Activated CD8-positive, alpha-beta T cell treated with anti-CD3 and anti-CD28 coated beads for 36 hours (primary cell): Measurements from ENCODE around the gene NEK2. TPM values are rescaled to one million over a fixed set of nuclear protein-coding genes. Genes with fewer than 3 reads are reported as not detected.

Source experiments
- ATAC-seq: fragments of 200-7000 bp; cut with Tn5 transposase; one replicate; pipeline ENCODE4 v1.10.0; 2021; ENCODE audit warnings: mild to moderate bottlenecking, moderate library complexity
- CTCF ChIA-PET: fragments of 350-600 bp; sonication (Branson Sonifier 250); formaldehyde crosslinking; loops from one replicate; lab custom pipeline; 2021; ENCODE audit warnings: antibody characterized with exemption; lab: Charles Lee
- POLR2A ChIA-PET: fragments of 350-600 bp; sonication (Branson Sonifier 250); formaldehyde crosslinking; loops from one replicate; lab custom pipeline; 2021; ENCODE audit warnings: antibody characterized with exemption; lab: Charles Lee
- DNase-seq: peaks from one replicate; pipeline ENCODE4 v3.0.0-alpha.2; 2020
- H3K27ac Mint-ChIP-seq: one replicate; pipeline ENCODE4 v1.8.0; 2021; ENCODE audit warnings: mild to moderate bottlenecking, mixed read lengths
- H3K27me3 Mint-ChIP-seq: one replicate; pipeline ENCODE4 v1.8.0; 2021; ENCODE audit warnings: mixed read lengths
- H3K36me3 Mint-ChIP-seq: one replicate; pipeline ENCODE4 v1.8.0; 2021; ENCODE audit warnings: low read depth, mixed read lengths
- H3K4me1 Mint-ChIP-seq: one replicate; pipeline ENCODE4 v1.8.0; 2021; ENCODE audit warnings: low read depth, mixed read lengths
- H3K4me3 Mint-ChIP-seq: one replicate; pipeline ENCODE4 v1.8.0; 2021; ENCODE audit warnings: mild to moderate bottlenecking, moderate library complexity, mixed read lengths
- H3K9me3 Mint-ChIP-seq: one replicate; pipeline ENCODE4 v1.8.0; 2021; ENCODE audit warnings: mixed read lengths
- CTCF ChIP-seq: fragments of 200-600 bp; IDR thresholded peaks from one replicate; pipeline ENCODE4 v1.8.0; 2022; ENCODE audit warnings: antibody characterized with exemption, mild to moderate bottlenecking
- intact Hi-C: fragments of 100-400 bp; cut with micrococcal nuclease; formaldehyde crosslinking; loops from one replicate; pipeline ENCODE4 v1.10.0; 2022
- total RNA-seq, 2 experiments: library from RNA; stranded (reverse); gene quantifications; one replicate each; pipeline ENCODE4 v1.2.3, GENCODE V29; 2021

The NEK2 gene
- total RNA-seq, 2 experiments from 2014 or later, result 29.9 to 30.0 TPM

- Mint-ChIP-seq H3K27ac (no peak overlapping the region), H3K36me3 (no peaks in the 10 kb centered on the region), H3K4me3 (no peak overlapping the region), H3K4me1 (peaks cover 11% of the 10 kb centered on the region), H3K27me3 (no peaks in the 10 kb centered on the region), H3K9me3 (no peaks in the 10 kb centered on the region)
- intact Hi-C loops, result no loop called here
- ATAC-seq (no peak), DNase-seq (no peak)
- TF ChIP-seq CTCF, result no peak
- ChIA-PET POLR2A (no interaction called here), CTCF (interaction anchor here (8.6 kb wide), 1 partner anchor 10 kb away, joined by 53 read pairs; no protein-coding TSS in a partner anchor)
Observed at GRCh38 chr1:211644653-211645052, 30.8 kb downstream of the NEK2 start.

- ChIA-PET CTCF (interaction anchor here (0.8 to 8.6 kb wide), 9 partner anchors 11 to 320 kb away, joined by 3 to 53 read pairs (median 4); no protein-coding TSS in a partner anchor), POLR2A (no interaction called here)
- no peaks in the 10 kb centered on the region for H3K9me3 Mint-ChIP-seq
- DNase-seq (peak; percentile 45), ATAC-seq (peak; percentile 73)
- H3K27me3 Mint-ChIP-seq, result no peaks in the 10 kb centered on the region
- intact Hi-C loops, result no loop called here
- no peak for TF ChIP-seq CTCF
- no peaks in the 10 kb centered on the region for H3K36me3 Mint-ChIP-seq
- H3K27ac Mint-ChIP-seq, result no peak overlapping the region
- H3K4me1 Mint-ChIP-seq, result peaks cover 11% of the 10 kb centered on the region
- no peak overlapping the region for H3K4me3 Mint-ChIP-seq
Observed at GRCh38 chr1:211643324-211644212, 31.9 kb downstream of the NEK2 start.

GRCh38 chr1:211642870-211643269 lies 32.6 kb downstream of the NEK2 start:
- no peak overlapping the region for H3K27ac Mint-ChIP-seq
- POLR2A ChIA-PET, result interaction anchor here (0.8 kb wide), 1 partner anchor 14 kb away, joined by 3 read pairs; no protein-coding TSS in a partner anchor
- intact Hi-C loops, result no loop called here

GRCh38 chr1:211641942-211642341 lies 33.5 kb downstream of the NEK2 start:
- H3K4me3 Mint-ChIP-seq, result no peak overlapping the region
- H3K27me3 Mint-ChIP-seq, result no peaks in the 10 kb centered on the region
- H3K36me3 Mint-ChIP-seq, result no peaks in the 10 kb centered on the region
- no peaks in the 10 kb centered on the region for H3K9me3 Mint-ChIP-seq
- peaks cover 11% of the 10 kb centered on the region for H3K4me1 Mint-ChIP-seq
- TF ChIP-seq CTCF, result no peak
- POLR2A ChIA-PET, result no interaction called here
- intact Hi-C loops, result no loop called here
- ATAC-seq, result no peak
- CTCF ChIA-PET, result interaction anchor here (2.3 to 8.6 kb wide), 3 partner anchors 12 to 127 kb away, joined by 5 to 53 read pairs (median 13); no protein-coding TSS in a partner anchor
- H3K27ac Mint-ChIP-seq, result no peak overlapping the region
- no peak for DNase-seq

More at GRCh38 chr1:211642870-211643269, 32.6 kb downstream of the NEK2 start:
- ATAC-seq (no peak), DNase-seq (no peak)
- no peaks in the 10 kb centered on the region for H3K36me3 Mint-ChIP-seq
- TF ChIP-seq CTCF, result no peak
- H3K27me3 Mint-ChIP-seq, result no peaks in the 10 kb centered on the region
- CTCF ChIA-PET, result interaction anchor here (1.0 to 8.6 kb wide), 6 partner anchors 12 to 128 kb away, joined by 3 to 53 read pairs (median 5); no protein-coding TSS in a partner anchor
- peaks cover 11% of the 10 kb centered on the region for H3K4me1 Mint-ChIP-seq
- H3K4me3 Mint-ChIP-seq, result no peak overlapping the region
- H3K9me3 Mint-ChIP-seq, result no peaks in the 10 kb centered on the region
